ENCODE measurements around the gene CXCL6.

CXCL6 gene

GRCh38 chr4:73868206-73869129, 32.0 kb downstream of the CXCL6 start:
- no peak for DNase-seq (ENCODE audit: low read depth in 2 of 2)

- no peak for DNase-seq (ENCODE audit: low read depth in 2 of 2)
Measured at GRCh38 chr4:73869130-73870055, 32.9 kb downstream of the CXCL6 start, which contains the start of gene CXCL1. Gene CXCL1, plus strand, starts transcription at chr4:73869393. Its CDS starts 78 bp downstream, at chr4:73869471.

GRCh38 chr4:73870260-73870659, 33.8 kb downstream of the CXCL6 start:
- DNase-seq (ENCODE audit: low read depth in 2 of 2): no peak

- DNase-seq (ENCODE audit: low read depth in 2 of 2): no peak
Measured at GRCh38 chr4:73870768-73871167, 34.3 kb downstream of the CXCL6 start.

- DNase-seq (ENCODE audit: low read depth in 2 of 2): no peak
Measured at GRCh38 chr4:73871511-73872310, 35.2 kb downstream of the CXCL6 start.

GRCh38 chr4:73872316-73873108, 36.0 kb downstream of the CXCL6 start:
- no peak for DNase-seq (ENCODE audit: low read depth in 2 of 2)

GRCh38 chr4:73874386-73874785, 37.9 kb downstream of the CXCL6 start:
- DNase-seq (ENCODE audit: low read depth in 2 of 2): no peak

GRCh38 chr4:73875401-73875800, 38.9 kb downstream of the CXCL6 start:
- no peak for DNase-seq (ENCODE audit: low read depth in 2 of 2)

- no peak for DNase-seq (ENCODE audit: low read depth in 2 of 2)
Measured at GRCh38 chr4:73883306-73883705, 46.8 kb downstream of the CXCL6 start.

- no peak for DNase-seq (ENCODE audit: low read depth in 2 of 2)
Measured at GRCh38 chr4:73885574-73886267, 49.2 kb downstream of the CXCL6 start.
